HG03045 (cell line): ENCODE measurements around the gene MRPL38.
A peak's percentile ranks its signal among the peaks of the same experiment; 100 is the strongest.
"Not testable (repeated sequence)": the region's sequence is repeated elsewhere in the genome, so short reads cannot be mapped to it uniquely, and the experiment has no call there.

Experiments
- ATAC-seq: cut with Tn5 transposase; IDR thresholded peaks from one replicate; pipeline ENCODE4 v1.9.1; 2021; ENCODE audit warnings: mild to moderate bottlenecking, moderate library complexity; ENCODE audit not compliant: unreplicated experiment

Gene MRPL38

DNA sequence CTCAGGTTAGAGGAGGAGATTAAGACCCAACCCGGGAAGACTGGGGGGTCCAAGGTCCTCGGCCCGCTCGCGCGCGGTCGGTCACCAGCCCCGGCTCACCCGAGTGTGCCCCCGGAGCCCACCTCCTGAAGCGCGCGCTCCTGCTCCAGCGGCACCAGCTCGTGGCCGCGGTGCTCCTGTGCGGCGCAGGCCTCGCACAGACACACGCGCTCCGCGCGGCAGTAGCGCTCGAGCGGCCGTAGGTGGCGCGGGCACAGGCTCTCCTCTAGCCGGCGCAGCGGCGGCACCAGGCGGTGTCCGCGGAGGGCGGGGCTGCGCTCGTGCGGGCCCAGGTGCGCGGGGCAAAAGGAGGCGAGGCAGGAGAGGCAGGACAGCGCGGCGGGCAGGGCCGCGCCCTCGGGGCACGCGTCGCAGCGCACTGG lies 26.9 kb downstream of the MRPL38 start:
- peak; percentile 44 for ATAC-seq

GRCh38 chr17:75876938-75877751 lies 27.5 kb downstream of the MRPL38 start:
- no peak for ATAC-seq

DNA sequence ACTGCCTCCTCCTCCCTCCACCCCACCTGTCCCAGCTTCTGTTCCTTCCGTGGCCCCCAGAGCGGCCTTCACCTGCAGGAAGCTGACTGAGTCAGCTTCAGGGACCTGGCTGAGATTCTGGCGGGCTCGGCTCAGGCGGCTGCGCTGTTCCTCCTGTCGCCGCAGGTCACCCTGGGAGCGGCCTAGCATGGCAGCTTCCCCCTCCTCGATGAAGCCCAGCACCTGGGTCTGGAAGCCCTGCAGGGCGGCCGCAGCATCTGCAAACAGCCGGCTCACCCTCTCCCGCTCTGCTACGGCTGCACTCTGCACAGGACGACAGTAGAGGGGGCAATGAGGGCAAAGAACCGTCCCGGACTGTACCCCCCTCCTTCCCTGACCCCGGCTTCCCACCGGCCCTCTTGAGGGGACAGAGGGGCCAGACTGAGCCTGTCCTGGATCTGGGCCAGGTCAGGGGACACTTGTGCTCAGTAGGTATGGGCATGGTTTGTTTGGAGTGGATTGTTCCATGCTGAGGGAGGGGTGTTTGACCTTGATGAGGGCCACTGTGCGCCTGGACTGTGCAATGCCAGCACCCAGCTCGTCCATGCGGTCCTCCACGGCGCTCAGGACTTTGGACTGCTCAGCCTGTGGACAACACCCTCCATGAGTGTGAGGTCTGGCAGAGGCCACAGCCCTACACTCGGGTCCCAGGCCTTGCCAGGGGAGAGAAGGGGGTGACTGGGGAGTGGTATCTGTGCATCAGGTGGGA lies 28.3 kb downstream of the MRPL38 start:
- no peak for ATAC-seq

- ATAC-seq = no peak
Observed at GRCh38 chr17:75875940-75876189, 28.8 kb downstream of the MRPL38 start.

GRCh38 chr17:75875182-75875939 lies 29.3 kb downstream of the MRPL38 start:
- no peak for ATAC-seq

GRCh38 chr17:75874323-75875181 lies 30.1 kb downstream of the MRPL38 start:
- no peak for ATAC-seq

DNA sequence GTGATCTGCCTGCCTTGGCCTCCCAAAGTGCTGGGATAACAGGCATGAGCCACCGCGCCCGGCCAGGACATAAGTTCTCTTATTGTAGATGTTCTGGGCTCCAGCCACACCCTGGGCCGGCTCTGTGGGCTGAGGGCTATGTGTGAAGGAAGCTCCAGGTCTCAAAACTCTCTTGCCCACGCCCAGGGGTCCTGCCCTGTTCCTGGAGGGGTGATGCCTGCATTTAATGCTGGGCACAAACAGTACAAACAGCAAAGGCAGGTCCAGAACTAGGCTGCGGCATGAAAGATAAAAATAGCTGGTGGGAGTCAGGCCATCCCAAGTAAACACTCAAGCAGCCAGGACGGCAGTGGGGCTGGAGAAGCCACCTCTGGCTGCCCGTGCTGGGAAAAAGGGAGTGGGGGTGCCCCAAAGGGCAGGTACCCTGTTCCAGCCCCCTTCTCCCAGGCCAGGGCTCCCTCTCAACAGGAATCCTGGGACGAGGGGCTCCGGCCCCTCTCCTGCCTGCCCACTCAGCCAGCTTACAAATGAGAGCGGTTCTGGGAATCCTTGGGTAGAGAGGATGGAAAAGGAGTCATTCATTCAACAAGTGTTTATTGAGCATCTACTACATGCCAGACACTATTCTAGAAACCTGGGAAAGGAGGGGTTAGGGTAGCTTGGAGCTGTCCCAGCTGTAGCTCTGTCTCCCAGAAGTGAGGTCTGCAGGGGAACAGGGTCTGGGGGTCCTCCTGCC lies 30.9 kb downstream of the MRPL38 start:
- no peak for ATAC-seq

DNA sequence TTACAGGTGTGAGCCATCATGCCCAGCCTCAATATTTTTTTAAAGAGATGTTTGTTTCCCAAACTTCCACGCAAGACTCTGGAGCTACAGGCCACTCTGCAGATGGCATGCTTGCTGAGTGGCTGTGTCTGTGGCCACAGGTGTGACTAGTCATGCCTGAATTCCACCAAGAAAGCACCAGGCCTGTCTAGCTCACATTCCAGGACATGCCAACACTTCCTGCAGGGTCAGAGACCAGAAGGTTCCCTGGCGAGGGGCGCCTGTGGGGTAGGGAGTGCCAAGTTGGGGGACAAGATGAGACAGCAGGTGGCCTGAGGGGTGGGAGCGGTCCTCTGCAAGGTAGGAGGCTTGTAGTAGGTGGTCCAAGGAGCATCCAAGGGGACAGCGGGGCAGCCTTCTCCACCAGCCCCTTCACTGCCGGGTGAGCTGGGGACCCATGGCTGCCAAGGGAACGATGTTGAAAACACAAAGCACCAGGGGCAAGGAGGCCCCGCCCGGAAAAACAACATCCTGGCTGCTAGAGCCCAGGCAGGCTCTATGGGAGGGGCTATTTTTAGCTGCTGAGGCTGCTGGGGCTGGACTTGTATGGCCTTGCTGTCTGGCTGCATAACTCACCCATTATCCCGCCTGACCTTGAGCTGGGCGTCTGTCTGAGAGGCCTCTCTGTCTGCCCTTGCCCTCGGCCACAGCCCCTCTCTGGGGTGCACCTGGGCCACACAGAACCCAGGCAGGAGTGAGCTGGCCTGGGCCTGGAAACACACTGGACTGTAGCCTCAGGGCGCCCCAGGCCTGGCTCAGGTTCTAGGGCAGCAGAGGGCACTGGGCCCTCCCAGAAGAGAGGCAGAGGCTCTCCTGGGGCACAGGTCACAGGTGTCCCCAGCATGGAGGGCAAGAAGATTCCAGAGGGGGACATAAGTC lies 32.0 kb downstream of the MRPL38 start:
- ATAC-seq = no peak

DNA sequence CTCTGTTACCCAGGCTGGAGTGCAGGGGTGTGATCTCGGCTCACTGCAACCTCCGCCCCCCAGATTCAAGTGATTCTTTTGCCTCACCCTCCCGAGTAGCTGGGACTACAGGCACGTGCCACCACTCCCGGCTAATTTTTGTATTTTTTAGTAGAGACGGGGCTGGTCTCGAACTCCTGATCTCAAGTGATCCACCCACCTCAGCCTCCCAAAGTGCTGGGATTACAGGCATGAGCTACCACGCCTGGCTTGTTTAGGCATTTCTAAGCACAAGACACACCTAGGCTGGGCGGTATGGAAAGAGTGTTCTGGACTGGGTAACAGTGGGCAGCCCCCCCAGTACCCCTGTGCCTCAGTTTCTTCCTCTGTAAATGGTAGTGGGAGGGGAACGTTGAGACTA lies 34.5 kb downstream of the MRPL38 start:
- not testable (repeated sequence) for ATAC-seq

DNA sequence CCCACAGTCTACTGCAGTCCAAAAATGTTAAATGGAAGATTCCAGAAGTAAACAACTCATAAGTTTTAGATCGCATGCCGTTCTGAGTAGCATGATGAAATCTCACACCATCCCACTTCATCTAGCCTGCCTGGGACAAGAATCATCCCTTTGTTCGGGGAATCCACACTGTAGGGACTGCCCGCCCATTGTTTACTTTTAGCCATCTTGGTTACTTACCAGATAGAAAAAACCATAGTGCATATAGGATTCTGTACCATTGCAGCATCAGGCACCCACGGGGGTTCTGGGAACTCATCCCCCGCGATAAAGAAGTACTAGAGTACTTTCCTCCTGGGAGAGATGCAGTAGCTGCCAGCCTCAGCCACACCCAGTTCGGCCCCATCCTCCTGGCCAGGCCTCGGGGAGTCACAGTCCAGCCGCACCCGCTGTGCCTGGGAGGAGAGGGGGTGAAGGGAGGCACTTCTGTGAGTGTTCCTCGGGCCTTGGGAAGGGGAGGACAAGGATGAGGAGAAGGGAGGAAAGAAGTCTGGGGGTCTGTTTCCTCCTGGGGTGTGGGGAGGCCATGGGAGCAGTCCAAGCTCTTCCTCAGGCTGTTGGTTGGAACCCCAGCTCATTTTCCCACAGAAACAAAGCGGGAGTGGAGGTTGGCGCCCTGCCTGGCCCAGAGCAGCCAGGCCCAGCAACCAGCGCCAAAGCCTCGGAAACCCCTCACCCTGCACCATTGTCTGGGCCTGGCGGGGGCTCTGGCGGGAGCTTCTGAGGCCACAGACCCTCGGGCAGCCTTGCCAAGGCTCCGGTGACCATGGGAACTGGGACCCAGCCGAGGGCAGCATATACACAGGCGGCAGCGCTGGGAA lies 35.2 kb downstream of the MRPL38 start:
- ATAC-seq = no peak

DNA sequence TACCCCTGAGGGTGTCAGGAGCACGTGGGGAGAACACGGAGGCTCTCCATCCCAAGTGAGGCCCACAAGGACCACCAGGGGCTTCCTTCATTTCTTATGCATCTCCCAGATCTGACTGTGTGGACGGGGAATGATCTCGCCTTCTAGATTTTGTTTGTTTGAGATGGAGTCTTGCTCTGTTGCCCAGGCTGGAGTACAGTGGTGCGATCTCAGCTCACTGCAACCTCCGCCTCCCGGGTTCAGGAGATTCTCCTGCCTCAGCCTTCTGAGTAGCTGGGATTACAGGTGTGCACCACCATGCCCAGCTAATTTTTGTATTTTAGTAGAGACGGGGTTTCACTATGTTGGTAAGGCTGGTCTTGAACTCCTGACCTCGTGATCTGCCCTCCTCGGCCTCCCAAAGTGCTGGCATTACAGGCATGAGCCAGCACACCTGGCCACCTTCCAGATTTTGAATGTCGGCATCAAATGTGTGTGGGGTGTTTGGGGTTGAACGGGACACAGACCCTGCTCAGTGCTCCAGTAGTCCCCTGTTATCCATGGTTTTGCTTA lies 35.9 kb downstream of the MRPL38 start:
- ATAC-seq = not testable (repeated sequence)

DNA sequence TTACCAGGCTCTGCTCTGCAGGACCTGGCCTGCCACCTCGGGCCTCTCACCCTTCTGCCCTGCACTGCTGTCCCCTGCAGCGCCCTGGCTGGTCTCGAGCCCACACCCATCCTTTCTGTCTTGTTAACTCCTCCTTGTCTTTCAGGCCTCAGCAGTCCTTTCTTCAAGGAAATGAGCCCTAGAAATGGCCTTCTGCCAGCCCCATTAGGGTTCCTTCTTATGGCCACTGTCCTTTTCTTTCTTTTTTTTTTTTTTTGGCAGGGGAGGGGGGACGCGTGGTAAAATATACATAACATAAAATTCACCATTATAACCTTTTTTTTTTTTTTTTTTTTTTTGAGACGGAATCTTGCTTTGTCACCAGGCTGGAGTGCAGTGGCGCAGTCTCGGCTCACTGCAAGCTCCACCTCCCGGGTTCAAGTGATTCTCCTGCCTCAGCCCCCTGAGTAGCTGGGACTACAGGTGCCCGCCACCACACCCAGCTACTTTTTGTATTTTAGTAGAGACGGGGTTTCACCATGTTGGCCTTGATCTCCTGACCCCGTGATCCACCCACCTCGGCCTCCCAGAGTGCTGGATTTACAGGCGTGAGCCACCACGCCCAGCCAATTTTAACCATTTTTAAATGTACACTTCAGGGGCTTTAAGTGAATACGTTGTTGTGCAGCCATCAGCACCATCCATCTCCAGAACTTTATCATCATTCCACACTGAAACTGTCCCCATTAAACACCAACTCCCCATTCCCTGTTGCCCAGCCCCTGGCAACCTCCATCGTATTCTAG lies 39.1 kb downstream of the MRPL38 start:
- not testable (repeated sequence) for ATAC-seq

GRCh38 chr17:75864887-75865286 lies 39.8 kb downstream of the MRPL38 start:
- ATAC-seq = peak; percentile 9

DNA sequence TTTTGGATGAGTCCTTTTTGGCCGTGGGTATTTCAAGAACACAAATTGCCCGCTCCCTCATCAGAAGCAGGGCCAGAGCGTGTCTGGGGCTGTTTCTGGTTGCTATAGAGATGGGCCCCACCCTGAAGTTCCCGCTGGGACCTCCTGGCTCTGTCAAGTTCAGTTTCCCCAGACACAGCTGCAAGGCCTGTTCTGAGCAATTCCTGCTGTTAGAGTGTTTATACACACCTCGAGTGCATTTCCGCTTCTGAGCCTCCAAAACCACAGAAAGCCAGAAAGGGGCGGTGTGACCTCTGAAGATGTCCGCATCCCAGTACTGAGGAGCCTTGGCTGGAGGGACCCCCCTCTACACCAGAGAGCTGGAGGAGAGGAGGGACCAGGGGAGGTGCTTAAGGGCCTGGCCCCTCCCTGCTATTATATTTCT lies 40.2 kb downstream of the MRPL38 start:
- ATAC-seq = peak; percentile 82

DNA sequence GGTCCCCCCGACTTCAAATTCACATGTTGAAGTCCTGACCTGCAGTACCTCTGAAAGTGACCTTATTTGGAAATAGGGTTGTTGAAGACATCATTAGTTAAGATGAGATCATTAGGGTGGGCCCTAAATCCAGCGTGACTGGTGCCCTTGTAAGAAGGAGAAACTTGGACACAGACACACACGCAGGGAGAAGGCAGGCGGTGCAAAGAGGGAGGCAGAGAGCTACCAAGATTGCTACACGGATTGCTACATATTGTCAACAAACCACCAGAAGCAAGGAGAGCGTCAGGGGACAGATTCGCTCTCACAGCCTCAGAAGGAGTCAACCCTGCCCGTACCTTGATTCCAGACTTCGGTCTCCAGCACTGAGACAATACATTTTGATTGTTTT lies 42.8 kb downstream of the MRPL38 start:
- ATAC-seq = no peak

DNA sequence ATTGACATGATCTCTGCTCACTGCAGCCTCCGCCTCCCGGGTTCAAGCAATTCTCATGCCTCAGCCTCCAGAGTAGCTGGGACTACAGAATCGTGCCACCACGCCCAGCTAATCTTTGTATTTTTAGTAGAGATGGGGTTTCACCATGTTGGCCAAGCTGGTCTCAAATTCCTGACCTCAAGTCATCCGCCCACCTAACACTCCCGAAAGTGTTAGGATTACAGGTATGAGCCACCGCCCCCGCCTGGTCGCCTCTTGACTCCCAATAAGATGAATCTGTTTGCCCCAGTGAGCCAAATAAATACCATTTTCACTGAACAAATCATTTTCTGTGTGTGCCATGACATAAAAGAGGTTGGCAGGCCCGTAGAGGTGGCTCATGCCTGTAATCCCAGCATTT lies 45.3 kb downstream of the MRPL38 start:
- not testable (repeated sequence) for ATAC-seq
